Right atrium auricular region (tissue), 2 donors: Measurements from ENCODE around the gene ARHGAP23. TPM values are rescaled to one million over a fixed set of nuclear protein-coding genes. Genes with fewer than 3 reads are reported as not detected.
A peak's percentile ranks its signal among the peaks of the same experiment; 100 is the strongest.

ENCODE experiments used
- DNase-seq: peaks from one replicate; pipeline ENCODE4 v3.0.0-alpha.2; 2019; ENCODE audit warnings: low spot score
- H3K27ac ChIP-seq, 2 donors: fragments of 200-600 bp; sonication (generic); 1 replicate in 1 of 2; 2 replicates in 1 of 2; pipeline ENCODE4 v1.5.1; 2016 to 2019
- H3K27me3 ChIP-seq, 2 donors: fragments of 200-600 bp; sonication (generic); one replicate each; pipeline versions ENCODE4 v1.5.1 to v1.6.0; 2017 to 2019
- H3K36me3 ChIP-seq: fragments of 200-600 bp; sonication (generic); one replicate; pipeline ENCODE4 v1.5.1; 2016
- H3K4me1 ChIP-seq, 2 donors: fragments of 200-600 bp; sonication (generic); one replicate each; pipeline versions ENCODE4 v1.5.1 to v1.6.0; 2017 to 2019
- H3K4me3 ChIP-seq, 2 donors: fragments of 200-600 bp; sonication (generic); 1 replicate in 1 of 2; 2 replicates in 1 of 2; pipeline ENCODE4 v1.5.1; 2017 to 2019; ENCODE audit warnings: mild to moderate bottlenecking in 1 of 2, moderate library complexity in 1 of 2
- H3K9me3 ChIP-seq, 2 donors: fragments of 200-600 bp; sonication (generic); one replicate each; pipeline ENCODE4 v1.5.1; 2019
- total RNA-seq, 2 donors: library from RNA; depleted of rRNA; stranded (reverse); fragments of >200 nt; gene quantifications; one replicate each; pipeline ENCODE4 v1.1.0, GENCODE V29; 2016
- TF ChIP-seq, protein P1 (sequence below), 2 donors: fragments of 200-600 bp; sonication (generic); IDR thresholded peaks; one replicate each; pipeline ENCODE4 v1.5.1; 2019; ENCODE audit warnings: antibody characterized with exemption in 2 of 2

Gene ARHGAP23
- total RNA-seq, 2 donors from 2014 or later, result 59.9 to 95.6 TPM

DNA sequence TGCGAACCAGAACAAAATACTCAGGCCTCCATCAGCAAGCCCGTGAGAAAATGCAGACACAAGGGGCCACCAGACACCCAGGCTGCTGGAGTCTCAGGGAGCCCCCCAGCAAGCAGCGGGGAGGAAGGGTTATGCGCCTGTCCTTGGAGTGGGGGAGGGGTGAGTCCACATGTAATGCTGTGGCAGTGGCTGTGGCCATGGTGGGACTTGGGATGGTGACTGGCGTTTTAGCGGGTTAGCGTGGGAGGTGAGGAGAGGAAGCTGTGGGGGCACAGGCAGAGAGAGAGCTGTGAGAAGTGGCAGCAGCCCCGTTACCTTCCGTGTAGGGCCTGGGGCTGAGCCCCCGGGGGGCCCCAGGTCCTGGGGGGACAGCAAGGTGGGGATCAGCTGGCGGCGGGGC, 119.2 kb downstream of the ARHGAP23 start:
- no peaks in the 10 kb centered on the region for H3K4me1 ChIP-seq
- H3K36me3 ChIP-seq, result no peaks in the 10 kb centered on the region
- no peaks in the 10 kb centered on the region for H3K27me3 ChIP-seq
- no peak overlapping the region for H3K4me3 ChIP-seq
- no peaks in the 10 kb centered on the region for H3K9me3 ChIP-seq
- H3K27ac ChIP-seq, result no peak overlapping the region
- DNase-seq, result no peak
- TF ChIP-seq, protein P1, sequence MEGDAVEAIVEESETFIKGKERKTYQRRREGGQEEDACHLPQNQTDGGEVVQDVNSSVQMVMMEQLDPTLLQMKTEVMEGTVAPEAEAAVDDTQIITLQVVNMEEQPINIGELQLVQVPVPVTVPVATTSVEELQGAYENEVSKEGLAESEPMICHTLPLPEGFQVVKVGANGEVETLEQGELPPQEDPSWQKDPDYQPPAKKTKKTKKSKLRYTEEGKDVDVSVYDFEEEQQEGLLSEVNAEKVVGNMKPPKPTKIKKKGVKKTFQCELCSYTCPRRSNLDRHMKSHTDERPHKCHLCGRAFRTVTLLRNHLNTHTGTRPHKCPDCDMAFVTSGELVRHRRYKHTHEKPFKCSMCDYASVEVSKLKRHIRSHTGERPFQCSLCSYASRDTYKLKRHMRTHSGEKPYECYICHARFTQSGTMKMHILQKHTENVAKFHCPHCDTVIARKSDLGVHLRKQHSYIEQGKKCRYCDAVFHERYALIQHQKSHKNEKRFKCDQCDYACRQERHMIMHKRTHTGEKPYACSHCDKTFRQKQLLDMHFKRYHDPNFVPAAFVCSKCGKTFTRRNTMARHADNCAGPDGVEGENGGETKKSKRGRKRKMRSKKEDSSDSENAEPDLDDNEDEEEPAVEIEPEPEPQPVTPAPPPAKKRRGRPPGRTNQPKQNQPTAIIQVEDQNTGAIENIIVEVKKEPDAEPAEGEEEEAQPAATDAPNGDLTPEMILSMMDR (IDR thresholded peaks at IDR 0.05), result no peak

DNA sequence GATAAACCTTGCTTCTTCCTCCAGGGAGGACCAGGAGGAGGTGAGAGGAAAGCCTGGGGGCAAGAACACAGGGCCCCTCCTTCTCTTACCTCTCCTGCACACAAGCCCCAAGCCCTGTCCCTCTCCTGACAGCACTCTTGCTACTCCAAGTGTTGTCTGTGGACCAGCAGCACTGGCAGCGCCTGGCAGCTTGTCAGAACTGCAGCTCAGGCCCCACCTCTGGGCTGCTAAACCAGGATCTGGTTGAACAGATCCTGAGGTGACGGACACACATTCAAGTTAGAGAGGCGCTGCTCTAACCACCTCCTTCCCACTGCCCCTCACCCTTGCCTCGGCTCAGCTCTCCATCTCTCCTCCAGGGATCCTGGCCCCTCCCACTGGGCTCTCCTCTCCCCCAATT, 121.0 kb downstream of the ARHGAP23 start:
- H3K27me3 ChIP-seq, result no peaks in the 10 kb centered on the region

DNA sequence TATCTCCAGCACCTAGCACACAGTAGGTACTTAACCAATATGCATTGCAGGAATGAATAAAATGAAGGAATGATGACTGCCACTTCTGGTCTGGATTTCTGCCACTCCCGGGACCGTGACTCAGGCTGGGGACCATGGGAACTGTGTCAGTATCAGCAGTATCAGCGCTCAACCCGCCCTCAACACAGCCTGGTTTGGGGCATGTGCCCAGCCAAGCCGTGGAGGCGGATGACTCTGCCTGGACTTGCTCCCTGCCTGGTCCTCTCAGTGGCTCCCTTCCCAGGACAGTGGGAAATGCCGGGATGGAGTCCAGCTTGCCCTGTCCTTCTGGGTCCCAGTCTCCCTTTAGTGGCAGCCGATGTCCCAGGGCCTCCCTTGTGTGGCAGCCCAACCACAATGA, 122.4 kb downstream of the ARHGAP23 start:
- DNase-seq, result peak; percentile 61
- Histone ChIP-seq H3K36me3 (no peaks in the 10 kb centered on the region), H3K27me3 (no peaks in the 10 kb centered on the region), H3K9me3 (no peaks in the 10 kb centered on the region), H3K4me3 (no peak overlapping the region), H3K27ac (no peak overlapping the region), H3K4me1 (no peaks in the 10 kb centered on the region)
- TF ChIP-seq, protein P1 (IDR thresholded peaks at IDR 0.05), result no peak

More for the DNA sequence above, 121.0 kb downstream of the ARHGAP23 start:
- Histone ChIP-seq H3K4me3 (no peak overlapping the region), H3K9me3 (no peaks in the 10 kb centered on the region), H3K4me1 (no peaks in the 10 kb centered on the region), H3K27ac (no peak overlapping the region), H3K36me3 (no peaks in the 10 kb centered on the region)
- TF ChIP-seq, protein P1 (IDR thresholded peaks at IDR 0.05), result no peak
- DNase-seq, result no peak

DNA sequence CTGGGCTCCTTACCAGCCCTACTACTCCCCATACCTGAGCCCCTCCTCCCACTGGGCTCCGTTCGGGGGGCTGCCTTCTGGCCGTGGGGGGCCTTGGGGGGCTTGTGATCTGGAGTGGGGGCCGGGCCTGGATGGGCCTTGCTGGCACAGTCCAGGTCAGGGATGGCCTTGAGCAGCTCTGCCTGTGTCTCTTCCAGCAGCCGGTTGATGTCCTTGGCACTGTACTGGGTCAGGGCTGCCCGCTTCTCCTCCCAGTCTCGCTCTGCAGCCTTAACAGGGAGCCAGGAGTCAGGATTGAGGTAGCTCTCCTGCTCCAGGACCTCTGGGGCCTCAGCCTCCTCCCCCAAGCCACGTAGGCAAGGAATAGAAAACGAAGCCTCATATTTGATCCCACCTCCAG, 122.9 kb downstream of the ARHGAP23 start:
- DNase-seq, result no peak
- TF ChIP-seq, protein P1 (IDR thresholded peaks at IDR 0.05), result no peak
- H3K4me1 ChIP-seq, result no peaks in the 10 kb centered on the region
- H3K27me3 ChIP-seq, result no peaks in the 10 kb centered on the region
- H3K36me3 ChIP-seq, result no peaks in the 10 kb centered on the region
- no peaks in the 10 kb centered on the region for H3K9me3 ChIP-seq
- no peak overlapping the region for H3K4me3 ChIP-seq
- H3K27ac ChIP-seq, result no peak overlapping the region

DNA sequence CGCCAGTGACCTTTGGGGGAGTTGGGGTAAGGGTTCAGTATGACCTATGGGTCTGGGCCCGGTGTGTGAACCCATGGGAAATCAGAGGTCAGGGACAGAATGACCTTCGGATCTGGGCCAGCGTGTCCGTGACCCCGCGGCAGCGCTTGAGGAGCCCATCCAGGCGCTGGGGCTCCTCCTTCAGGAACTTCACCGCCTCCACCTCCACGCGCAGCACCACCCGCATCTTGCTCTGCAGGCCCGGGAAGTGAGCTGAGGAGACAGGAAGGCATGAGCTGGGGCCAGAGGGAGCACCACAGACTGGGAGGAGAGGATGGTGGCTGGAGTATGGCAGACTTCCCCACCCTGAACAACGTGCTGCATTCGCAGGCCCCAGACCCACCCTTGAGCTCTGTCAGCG, 124.1 kb downstream of the ARHGAP23 start:
- Histone ChIP-seq H3K9me3 (no peaks in the 10 kb centered on the region), H3K27ac (no peak overlapping the region), H3K4me1 (peaks cover 0 to 5% of the 10 kb centered on the region in 2 donors), H3K27me3 (no peaks in the 10 kb centered on the region), H3K4me3 (no peak overlapping the region), H3K36me3 (no peaks in the 10 kb centered on the region)
- TF ChIP-seq, protein P1 (IDR thresholded peaks at IDR 0.05), result no peak
- DNase-seq, result no peak
